ENCODE results near the gene STARD13. TPM values are rescaled to one million over a fixed set of nuclear protein-coding genes. Genes with fewer than 3 reads are reported as not detected.

STARD13 gene
- total RNA-seq, 1 experiment from 2014 or later = 4.1 TPM

GRCh38 chr13:33330483-33330882 lies 44.9 kb upstream of the STARD13 start:
- no TSS peak for BruUV-seq (replicated peaks)
- ChIA-PET POLR2A (no interaction called here), CTCF (no interaction called here), RAD21 (ENCODE audit: low non-redundant PET in 1 of 2, low total read pairs in 2 of 2, uncharacterized antibody in 2 of 2, unreplicated experiment in 2 of 2) (no interaction called here)
- Histone ChIP-seq H3K27ac (ENCODE audit: low read depth, low read length) (no peak overlapping the region), H3K4me1 (ENCODE audit: control insufficient read depth in 1 of 2, insufficient read depth in 2 of 2, low read length in 2 of 2) (no peaks in the 10 kb centered on the region), H2AFZ (ENCODE audit: low read depth, low read length, poor library complexity, severe bottlenecking) (no peak overlapping the region), H3K9me2 (ENCODE audit: insufficient read depth) (no peaks in the 10 kb centered on the region; the same call in 1 of the 2 replicates), H3K36me3 (ENCODE audit: control insufficient read depth in 1 of 2, insufficient read depth in 2 of 2, low read length in 2 of 2) (no peaks in the 10 kb centered on the region), H3K4me3 (replicated peaks in 1 of 2; ENCODE audit: low read depth in 1 of 2, low read length in 2 of 2) (no peak overlapping the region), H3K4me2 (ENCODE audit: low read length) (no peak overlapping the region), H3K79me2 (ENCODE audit: insufficient read depth, low read length) (no peaks in the 10 kb centered on the region), H3K9ac (ENCODE audit: low read length) (no peak overlapping the region), H3K9me3 (ENCODE audit: control insufficient read depth in 1 of 2, insufficient read depth in 1 of 2, low read depth in 1 of 2, low read length in 2 of 2) (no peaks in the 10 kb centered on the region), H4K20me1 (ENCODE audit: insufficient read depth) (no peaks in the 10 kb centered on the region), H3K27me3 (ENCODE audit: insufficient read depth, low read length) (no peaks in the 10 kb centered on the region)
- ATAC-seq (no peak), DNase-seq (ENCODE audit: low read depth, low spot score) (no peak)
- intact Hi-C loops (cut with micrococcal nuclease) = no loop called here
- no peak for TF ChIP-seq SP1 (IDR thresholded peaks at IDR 0.05; ENCODE audit: low read depth)
- no peak for TF ChIP-seq POLR2AphosphoS5 (IDR thresholded peaks at IDR 0.05; ENCODE audit: low read depth, low read length)
- no peak for TF ChIP-seq CEBPB (IDR thresholded peaks at IDR 0.05; ENCODE audit: low read depth)
- TF ChIP-seq SIN3A (IDR thresholded peaks at IDR 0.05; ENCODE audit: low read depth) = no peak
- no peak for TF ChIP-seq FOSL1 (IDR thresholded peaks at IDR 0.05; ENCODE audit: low read depth)
- TF ChIP-seq EGR1 (IDR thresholded peaks at IDR 0.05; ENCODE audit: low read depth) = no peak
- no peak for TF ChIP-seq ATF3 (IDR thresholded peaks at IDR 0.05)
- TF ChIP-seq RAD21 (IDR thresholded peaks at IDR 0.05; ENCODE audit: low read depth) = no peak
- TF ChIP-seq ZFX (IDR thresholded peaks at IDR 0.05) = no peak
- TF ChIP-seq CTCF (IDR thresholded peaks at IDR 0.05 in 2 of 3, conservative IDR thresholded peaks at IDR 0.05 in 1 of 3; ENCODE audit: borderline replicate concordance in 1 of 3, insufficient read depth in 1 of 3, low read depth in 2 of 3, low read length in 2 of 3) = no peak
- no peak for TF ChIP-seq TCF7L2 (IDR thresholded peaks at IDR 0.05; ENCODE audit: borderline replicate concordance, extremely low read depth, insufficient read depth, insufficient read length)
- TF ChIP-seq ZBTB33 (IDR thresholded peaks at IDR 0.05; ENCODE audit: extremely low read depth, insufficient replicate concordance, low read length) = no peak
- TF ChIP-seq YY1 (IDR thresholded peaks at IDR 0.05; ENCODE audit: extremely low read depth, insufficient replicate concordance, low read depth, low read length) = no peak
- no peak for TF ChIP-seq POLR2A (IDR thresholded peaks at IDR 0.05; ENCODE audit: borderline replicate concordance, extremely low read depth, insufficient read depth, insufficient read length)
- no peak for TF ChIP-seq SRF (IDR thresholded peaks at IDR 0.05; ENCODE audit: low read depth)
- TF ChIP-seq MAX (IDR thresholded peaks at IDR 0.05) = no peak
- no peak for TF ChIP-seq EZH2 (IDR thresholded peaks at IDR 0.05)
- TF ChIP-seq CBX3 (IDR thresholded peaks at IDR 0.05; ENCODE audit: low read depth) = no peak
- TF ChIP-seq EZH2phosphoT487 (IDR thresholded peaks at IDR 0.05; ENCODE audit: borderline replicate concordance) = no peak
- no peak for TF ChIP-seq ELF1 (IDR thresholded peaks at IDR 0.05; ENCODE audit: borderline replicate concordance, low read depth)
